ENCODE data around the gene DUSP3.

DNA sequence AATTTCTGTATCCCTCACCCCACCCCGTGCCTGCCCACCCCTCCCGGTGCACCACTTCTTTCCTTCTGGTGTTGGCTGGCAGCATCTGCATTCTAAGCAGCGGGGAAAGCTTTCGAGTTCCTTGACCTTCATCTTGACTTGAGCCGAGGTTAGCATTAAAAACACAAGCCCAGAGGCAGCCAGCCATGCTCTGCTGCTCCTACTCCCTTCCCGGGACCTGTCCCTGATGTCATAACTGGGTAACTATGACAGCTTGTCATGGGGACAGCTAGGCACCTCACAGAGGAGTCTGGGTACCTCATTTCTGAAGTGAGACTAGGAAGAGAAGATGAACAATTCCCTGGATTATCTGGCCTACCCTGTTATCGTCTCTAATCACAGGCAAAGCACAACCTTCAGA is 1.4 kb upstream of the DUSP3 start, which contains the start of gene CFAP97D1:
- TF ChIP-seq CTCF (IDR thresholded peaks at IDR 0.05; ENCODE audit: low read depth, low read length) (no peak), POLR2A (IDR thresholded peaks at IDR 0.05; ENCODE audit: extremely low read depth, insufficient read length) (no peak)
- TF ChIP-seq, protein P1, sequence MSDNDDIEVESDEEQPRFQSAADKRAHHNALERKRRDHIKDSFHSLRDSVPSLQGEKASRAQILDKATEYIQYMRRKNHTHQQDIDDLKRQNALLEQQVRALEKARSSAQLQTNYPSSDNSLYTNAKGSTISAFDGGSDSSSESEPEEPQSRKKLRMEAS (IDR thresholded peaks at IDR 0.05; ENCODE audit: low read depth, low read length): no peak
